CD4-positive, alpha-beta T cell treated with Interferon alpha-2 for 1 hour (primary cell): ENCODE data around the gene CEP72.
"Not testable (repeated sequence)": the region's sequence is repeated elsewhere in the genome, so short reads cannot be mapped to it uniquely, and the experiment has no call there.

Experiments
- DNase-seq, 2 donors: peaks; one replicate each; pipeline ENCODE4 v3.0.0-alpha.2; 2020 to 2022

Gene CEP72

DNA sequence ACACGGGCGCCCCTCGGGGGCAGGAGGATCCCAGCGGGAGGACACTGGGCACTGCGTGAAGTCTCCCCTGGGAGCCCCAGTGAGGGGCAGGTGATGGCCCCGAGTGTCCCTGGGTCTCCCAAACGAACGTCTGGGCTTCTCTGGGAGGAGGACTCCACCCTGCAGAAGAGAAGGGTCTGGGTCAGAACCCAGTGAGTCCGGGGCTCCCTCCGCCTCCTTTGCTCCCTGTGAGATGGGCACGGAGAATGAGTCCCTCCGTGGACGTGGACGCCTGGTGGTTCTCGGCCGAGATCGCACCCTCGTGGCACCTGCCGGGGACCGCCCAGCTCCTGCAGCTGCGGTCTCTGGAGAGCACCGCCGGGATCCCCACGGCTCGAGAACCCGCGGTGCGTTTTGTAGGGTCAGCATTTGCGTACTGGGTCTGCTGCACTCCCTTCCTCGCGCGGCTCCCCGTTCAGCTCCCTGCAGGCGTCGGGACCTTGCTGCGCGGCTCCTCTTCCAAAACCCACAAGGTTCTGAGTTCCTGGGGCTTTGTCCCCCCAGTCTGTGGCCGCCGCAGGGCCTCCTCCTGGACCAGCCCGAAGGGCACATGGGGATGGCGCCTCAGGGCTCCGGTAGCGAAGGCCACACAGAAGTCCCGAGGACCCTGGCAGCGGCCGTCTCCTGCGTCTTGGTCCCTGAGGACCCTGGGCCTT is 10.2 kb upstream of the CEP72 start:
- DNase-seq, result no peak

DNA sequence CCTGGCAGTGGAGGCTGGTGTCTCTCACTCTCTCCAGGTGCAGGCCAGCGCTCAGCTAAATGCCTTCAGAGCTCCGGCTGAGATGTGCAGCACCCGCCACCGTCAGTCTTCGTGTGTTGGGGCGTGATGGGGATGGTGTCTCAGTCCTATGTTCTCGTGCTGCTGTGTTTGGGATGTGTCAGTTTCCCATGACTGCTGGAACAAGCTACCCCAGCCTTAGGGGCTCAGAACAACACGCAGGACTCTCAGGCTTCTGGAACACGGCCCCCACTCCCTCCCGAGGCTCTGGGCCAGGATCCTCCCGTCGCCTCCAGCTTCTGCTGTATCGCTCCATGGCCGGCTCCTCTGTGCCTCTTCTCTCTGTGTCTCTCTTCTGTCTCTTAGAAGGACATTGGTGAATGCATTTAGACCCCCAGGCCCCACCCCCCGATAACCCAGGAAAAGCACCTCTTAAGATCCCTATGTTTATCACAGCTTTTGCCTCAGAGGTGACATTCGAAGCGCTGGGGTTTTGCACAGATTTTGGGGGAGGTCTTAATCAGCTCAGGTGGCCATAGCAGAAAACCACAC is 9.6 kb upstream of the CEP72 start:
- DNase-seq, result no peak

DNA sequence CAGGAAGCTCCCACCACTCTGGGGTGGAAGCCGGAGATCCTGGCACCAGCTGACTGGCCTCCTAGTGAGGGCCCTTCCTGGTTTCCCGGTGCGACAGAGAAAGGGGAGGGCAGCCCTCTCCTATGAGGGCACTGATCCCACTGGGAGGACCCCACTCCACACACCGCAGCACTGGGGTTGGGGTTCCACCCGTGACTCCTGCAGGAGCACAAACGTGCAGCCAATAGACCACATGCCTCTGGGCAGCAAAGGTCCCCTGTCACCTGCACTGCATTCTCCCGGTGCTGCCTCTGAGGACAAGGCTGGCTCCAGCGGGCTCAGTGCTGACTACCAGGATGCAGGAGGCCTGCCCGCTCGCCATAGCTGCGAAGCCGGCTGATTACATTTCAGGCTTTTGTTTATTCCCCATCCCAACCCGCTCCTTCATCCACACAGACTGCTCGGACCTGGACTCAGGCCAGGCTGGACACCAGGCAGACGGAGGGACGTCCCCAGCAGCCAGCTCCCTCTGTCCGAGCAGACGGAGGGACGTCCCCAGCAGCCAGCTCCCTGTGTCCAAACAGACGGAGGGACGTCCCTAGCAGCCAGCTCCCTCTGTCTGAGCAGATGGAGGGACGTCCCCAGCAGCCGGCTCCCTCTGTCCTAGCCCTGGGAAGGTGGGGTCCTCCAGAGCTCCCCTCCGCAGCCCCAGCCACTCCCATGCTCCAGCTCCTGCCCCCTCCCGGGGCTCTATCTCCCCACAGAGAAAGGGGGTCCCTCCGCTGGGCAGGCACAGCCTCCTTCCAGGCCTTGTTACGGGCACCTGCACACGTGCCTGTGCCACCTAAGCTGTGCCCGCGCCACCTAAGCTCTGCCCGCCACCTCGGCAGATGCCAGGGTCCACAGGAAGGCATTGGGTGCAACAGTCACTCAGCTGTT is 8.8 kb upstream of the CEP72 start:
- DNase-seq, result no peak

DNA sequence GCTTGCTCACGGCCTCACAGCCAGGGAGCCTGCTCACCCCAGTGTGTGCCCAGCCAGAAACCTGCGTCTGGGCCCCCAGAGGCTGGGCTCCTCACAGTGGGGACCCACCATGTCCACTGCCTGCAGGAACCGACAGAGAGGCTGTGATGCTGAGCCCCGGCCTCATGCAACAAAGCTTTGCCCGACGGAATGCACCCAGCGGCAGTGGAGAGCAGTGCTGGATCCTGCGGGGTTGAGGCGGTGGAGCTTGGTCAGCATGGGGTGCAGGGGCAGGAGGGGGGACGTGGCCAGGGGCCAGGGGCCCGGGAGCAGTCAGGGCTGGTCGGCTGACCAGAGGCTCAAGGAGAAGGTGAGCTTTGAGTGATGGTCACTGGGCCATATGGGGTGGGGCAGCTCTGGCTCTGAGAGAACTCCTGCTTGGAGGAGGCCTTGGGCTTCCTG is 7.7 kb upstream of the CEP72 start:
- no peak for DNase-seq

DNA sequence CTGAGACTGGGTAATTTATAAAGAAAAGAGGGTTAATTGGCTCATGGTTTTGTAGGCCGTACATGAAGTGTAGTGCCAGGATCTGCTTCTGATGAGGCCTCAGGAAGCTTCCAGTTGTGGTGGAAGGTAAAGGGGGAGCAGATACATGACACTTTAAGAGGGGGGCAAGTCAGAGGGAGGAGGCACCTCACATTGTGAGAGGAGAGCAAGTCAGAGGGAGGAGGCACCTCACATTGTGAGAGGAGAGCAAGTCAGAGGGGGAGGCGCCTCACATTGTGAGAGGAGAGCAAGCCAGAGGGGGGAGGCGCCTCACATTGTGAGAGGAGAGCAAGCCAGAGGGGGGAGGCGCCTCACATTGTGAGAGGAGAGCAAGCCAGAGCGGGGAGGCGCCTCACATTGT is 7.0 kb upstream of the CEP72 start:
- DNase-seq, result not testable (repeated sequence)

DNA sequence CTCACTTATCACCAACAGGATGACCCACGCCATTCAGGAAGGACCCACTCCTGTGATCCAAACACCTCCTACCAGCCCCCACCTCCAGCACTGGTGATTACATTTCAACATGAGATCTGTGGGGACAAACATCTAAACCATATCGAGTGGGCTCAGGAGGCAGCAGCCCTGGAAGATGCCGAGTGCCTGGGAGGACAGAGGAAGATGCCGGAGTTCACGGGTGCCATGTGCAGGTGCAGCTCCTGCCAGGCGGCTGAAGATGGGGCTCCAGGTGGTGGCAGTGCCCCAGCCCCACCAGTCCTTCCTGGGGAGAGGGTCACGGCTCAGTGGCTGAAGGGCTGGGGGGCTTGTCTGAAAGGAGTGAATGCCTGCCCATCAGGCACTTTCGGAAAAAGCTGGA is 6.1 kb upstream of the CEP72 start:
- DNase-seq, result no peak

DNA sequence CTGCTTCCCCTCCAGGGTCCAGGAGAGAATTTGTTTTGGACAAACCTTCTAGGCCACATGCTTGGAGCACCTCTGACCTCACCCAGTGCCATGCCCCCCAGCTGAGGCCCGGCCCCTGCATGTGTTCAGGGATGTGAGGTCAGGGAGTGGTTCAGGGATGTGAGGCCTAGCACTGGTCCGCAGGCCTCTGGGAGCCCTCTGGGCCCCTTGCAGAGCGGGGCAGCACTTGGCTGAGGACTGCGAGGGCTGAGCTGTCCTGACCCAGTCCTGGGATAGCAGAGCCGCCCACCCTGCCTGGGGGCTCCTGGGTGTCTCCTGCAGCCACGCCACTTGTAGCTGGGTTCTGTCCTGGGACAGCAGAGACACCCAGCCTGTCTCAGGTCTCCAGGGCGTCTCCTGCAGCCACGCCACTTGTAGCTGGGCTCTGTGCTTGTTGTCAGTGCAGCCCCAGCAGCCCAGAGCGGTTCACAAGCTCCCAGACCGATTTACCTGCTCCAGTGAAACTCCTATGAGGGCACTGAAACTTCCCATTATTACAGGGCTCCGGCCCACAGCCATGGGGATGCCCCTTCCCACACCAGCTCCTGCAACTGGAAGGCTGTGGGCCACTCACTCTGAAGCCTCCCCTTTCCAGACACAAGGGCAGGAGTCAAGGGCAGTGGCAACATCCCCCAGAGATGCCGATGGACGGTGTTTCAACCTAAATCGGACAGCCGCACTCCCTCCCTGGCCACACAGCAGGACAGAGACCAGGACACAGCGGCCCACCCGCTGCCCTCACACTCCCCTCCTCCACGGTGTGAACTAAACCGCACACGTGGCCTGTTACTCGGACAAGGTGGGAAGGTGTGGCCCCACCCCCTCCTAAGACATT is 5.4 kb upstream of the CEP72 start:
- DNase-seq, result no peak

DNA sequence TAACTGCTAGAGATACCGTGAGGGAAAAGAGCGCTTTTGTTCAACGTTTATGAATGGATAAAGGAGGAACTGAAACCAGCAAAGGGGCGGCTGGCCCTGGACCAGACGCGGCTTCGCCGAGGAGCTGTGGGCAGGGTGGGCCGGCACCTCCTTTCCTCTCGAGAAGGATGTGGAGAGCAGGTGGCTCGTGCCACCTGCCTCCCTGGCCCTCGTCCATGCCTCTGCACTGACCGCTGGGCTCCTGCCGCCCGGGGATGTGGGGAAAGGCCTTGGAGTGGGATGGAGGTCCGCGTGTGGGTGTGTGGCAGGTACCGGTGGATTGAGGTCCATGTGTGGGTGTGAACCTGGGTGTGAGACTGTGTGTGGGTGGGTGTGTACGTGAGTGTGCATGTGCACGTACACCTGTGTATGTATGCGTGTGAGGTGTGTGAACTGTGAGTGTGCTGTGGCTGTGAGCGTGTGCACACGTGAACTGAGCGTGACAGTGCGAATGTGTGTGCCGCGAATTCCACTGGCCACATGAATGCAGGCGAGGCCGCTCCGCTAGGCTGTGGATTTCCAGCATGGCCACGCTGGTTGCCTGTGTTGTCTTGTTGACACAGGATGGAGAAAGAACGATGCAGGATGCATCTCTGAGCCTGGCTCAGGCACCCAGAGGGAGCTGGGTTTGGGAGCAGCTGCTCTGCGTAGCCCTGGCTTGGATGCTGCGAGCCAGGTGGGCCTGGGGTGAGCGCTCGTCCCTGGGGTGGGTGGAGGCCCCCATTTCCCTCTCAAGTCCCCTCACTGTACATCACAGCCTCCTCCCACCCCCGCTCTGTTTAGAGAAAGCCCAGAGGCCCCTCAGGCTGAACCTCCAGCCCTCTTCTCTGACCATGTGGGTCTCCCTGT is 4.4 kb upstream of the CEP72 start:
- DNase-seq, result peak in 1 of 2 donors; percentile 31

DNA sequence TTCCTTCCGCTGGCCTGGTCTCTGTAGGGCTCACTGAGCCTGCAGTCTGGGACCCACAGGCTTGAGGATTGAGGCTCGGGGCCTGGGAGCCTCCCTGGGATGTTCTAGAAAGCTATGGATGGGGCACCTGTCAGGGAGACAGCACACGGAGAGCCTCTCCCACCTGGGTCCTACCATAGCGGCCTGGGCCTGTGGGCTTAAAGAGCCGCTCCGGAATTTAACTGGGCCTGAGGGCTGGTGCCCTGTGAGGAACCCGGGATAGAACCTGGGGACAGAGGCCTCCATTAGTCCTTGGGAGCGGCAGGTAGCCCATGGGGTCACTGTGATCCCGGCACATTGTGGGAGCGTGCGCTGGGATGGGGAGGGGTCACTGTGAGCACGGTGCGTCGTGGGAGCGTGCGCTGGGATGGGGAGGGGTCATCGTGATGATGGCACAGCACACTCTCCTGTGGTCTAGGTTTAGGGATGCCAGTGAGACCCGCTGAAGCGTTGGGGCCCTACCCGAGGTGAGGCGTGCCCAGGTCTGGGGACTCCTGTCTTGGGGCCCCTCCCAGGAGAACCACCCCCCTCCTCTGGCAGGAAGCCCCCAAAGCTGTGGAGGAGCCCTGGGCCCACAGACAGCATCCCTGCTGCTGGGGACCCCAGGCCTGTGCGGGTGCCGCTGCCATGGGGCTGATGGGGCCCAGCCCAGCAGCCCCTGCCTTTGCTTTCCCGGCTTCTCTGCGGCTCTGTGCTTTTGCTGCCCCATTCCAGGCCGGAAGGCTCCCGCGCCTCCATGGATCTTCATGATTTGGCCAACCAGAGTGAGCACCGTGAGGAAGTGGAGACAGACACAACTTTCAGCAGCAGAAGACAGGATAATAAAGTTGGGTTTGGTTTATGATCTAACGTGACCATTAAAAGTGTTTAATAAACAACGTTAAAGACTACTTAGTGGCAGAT is 3.4 kb upstream of the CEP72 start:
- no peak for DNase-seq

DNA sequence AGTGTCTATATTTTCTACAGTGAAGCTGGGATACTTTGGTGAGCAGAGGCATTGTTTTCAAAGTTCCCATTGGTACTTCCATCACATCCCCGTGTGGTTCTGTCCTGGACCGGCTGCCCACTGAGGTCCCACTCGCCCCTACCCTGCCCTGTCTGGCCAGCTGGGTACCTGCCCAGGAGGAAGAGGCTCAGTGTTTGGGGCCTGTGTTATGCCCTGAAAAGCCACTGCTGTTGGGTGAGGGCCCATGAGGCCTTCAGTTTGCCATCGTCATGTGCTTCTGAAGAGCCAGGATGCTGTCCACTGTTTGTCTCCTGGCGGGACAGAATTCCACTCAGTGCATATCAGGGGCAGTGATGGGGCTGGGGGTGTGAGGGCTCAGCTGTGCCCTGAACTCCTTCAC is 2.6 kb upstream of the CEP72 start:
- DNase-seq, result no peak

DNA sequence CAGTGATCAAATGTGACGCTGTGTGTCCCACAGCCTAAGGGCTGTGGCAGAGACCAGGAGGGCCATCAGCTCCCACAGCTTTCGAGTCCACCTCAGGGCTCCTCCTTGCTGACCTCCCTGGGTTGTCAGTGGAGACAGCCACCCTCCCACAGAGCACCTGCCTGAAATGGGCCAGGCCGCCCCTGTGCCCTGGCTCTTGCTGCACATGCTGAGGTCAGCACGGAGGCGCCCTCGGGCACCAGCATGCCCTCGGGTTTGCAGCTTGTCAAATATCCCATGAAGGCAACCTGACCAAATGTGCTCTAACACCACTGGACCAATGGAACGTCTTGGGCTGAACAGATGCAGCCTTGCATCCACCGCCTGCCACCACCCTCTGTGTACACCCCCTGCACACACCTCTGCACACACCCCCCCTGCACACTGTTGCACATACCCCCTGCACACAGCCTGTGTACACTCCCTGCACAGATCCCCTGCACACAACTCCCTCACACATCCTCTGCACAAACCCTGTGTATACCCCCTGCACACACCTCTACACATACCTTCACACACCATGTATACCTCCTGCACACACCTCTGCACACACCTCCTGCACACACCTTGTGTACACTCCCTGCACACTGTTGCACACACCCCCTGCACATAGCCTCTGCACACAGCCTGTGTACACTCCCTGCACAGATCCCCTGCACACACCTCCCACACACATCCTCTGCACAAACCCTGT is 2.0 kb upstream of the CEP72 start:
- no peak for DNase-seq

DNA sequence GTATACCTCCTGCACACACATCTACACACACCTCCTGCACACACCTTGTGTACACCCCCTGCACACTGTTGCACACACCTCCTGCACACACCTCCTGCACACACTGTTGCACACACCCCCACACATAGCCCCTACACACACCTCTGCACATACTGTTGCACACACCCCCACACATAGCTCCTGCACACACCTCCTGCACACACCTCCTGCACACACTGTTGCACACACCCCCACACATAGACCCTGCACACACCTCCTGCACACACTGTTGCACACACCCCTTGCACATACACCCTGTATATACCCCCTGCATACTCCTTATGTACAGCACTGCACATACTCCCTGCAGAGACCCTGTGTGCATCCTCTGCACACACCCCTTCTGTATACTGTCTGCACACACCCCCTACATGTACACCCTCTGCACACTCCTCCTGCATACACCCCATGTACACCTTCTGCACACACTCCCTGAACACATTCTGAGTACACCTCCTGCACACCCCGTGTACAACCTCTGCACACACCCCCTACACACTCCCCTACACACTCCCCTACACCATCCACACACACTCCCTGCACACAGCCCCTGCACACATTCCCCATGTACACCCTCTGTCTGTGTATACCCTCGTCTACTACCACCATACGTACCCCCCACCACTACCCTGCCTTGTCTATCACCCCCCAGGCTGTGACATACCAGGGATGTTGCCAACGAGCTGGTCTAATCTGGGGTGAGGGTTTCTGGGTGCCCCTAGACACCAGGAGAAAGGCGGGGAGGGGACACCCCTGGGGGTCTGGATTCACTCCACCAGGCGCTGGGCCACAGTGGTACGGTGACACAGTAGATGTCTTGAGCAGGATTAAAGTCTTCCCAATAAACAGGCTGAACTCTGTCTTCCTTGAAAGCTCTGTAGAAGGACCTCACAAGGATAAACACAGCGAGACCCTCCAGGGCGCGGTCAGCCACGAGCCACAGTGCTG is 1.1 kb upstream of the CEP72 start:
- DNase-seq, result no peak

DNA sequence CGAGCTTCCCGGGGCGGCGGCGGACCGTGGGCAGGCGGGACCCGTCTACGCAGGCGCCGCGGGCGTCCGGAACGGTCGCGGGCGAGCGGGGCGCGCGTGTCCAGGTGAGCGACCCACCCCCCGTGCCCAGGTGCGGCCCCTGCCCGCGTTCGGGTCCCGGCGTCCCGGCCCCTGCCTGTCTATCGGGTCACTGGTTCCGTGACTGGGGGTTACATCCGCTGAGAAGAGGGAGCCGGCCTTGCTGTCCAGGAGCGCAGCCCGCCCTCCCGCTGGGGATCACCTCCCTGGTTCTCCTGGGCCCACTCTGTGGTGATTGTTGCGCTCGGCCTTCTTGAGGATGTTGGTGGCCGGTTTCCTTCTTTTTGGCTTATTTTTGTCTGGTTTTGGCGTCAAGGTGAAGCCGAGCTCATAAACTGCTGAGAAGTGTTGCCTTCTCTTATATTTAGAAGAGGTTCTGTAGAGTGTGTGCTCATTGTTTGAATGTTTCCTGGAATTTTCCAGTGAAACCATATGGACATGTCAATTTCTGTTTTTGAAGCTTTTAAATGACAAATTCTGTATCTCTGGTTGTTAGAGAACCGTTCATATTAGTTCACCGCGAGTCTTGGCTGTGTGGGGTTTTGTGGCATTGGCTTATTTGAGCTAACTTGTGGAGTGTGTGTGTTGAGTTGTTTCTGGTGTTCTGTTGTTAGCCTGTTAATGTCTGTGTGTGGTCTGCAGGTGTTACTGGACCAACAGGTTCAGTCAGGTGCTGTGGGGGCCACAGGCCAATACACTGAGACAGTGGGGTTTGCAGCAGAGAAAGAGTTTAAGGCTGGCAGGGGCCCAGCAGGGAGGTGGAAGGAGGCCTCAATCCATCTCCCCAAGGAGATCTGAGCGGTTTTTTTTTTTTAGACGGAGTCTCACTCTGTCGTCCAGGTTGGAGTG is 621 bp downstream of the CEP72 start:
- no peak for DNase-seq

DNA sequence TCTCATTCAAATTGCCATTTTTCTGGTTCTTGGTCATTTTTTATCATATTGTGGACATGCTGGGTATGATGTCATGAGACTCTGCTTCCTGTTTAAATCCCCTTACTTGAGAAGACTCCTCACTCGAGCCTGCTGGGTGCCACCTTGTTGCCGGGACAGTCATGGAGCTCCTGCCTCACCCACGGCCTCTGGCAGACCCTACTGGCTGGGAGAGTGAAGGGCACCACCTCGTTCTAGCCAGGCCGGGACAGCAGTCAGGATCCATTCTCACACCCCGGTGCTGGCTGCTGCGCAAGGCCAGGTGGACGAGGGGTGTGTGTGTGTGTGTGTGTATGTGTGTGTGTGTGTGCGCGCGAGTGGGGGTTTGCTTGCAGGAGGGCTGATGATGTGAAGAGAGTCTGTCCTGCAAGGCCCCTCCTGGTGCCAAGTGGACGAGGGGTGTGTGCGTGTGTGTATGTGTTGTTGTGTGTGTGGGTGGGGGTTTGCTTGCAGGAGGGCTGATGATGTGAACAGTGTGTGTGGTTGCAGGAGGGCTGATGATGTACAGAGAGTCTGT is 4.4 kb downstream of the CEP72 start:
- no peak for DNase-seq

DNA sequence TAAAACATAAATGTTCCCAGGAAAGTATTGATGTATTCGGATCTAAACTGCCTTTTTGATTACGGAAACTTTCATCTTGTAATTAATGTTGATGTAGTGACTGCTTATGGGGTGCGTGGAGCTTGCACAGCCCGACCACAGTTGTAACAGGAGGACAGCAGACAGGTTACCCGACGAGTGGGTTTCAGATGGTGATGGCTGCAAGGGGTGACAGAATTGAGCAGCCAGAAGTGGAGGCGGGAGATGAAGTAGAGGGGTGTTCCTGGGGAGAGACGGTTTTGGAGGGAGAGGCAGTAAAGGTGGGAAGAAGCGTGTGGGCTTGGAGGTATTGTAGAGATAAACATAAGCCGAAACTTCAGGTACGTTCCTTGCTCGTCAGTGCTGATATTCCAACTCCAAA is 5.8 kb downstream of the CEP72 start:
- no peak for DNase-seq

DNA sequence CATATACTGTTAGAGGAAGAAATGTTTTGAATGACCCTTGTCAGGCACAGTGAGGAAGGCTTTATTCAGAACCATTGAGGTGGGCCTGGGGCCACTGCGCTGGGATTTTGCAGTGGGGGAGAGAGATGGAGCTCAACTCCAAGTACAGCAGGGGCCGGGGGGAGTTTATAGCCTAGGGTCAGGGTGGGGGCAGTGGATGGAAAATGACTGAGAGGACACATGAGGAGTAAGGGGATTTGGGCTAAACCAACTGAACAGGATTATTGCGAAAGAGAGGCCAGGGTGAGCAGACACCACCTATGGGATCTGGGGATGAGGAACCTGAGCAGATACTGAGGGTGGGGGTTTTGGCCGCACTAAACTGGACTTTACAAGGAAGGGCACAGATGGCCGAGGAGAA is 6.3 kb downstream of the CEP72 start:
- DNase-seq, result no peak

DNA sequence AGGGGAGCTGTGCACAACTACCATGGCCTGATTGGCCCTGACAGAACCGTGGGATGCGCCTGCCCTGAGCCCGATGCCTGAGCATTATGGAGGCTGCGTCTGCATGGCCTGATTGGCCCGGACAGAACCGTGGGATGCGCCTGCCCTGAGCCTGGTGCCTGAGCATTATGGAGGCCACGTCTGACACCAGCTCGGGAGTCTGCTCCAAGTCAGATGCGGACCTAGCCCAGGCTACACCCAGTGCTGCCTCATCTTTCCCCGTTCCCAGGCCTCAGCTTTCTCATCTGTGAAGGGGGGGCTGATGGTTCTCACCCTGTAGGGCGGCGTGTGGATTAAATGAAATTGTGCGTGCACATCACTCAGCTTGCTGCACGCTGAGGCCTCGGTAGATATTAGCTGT is 7.3 kb downstream of the CEP72 start:
- DNase-seq, result no peak
